NCI-H2196 treated with DMSO at 0.1 percent for 48 hours (cell line): ENCODE measurements around the gene TLN1.
A peak's percentile ranks its signal among the peaks of the same experiment; 100 is the strongest.

ENCODE experiments used
- DNase-seq: peaks from one replicate; lab custom pipeline; 2025; ENCODE audit not compliant: unreplicated experiment; lab: John Stamatoyannopoulos, UW

Gene TLN1

GRCh38 chr9:35688558-35689541, 43.1 kb downstream of the TLN1 start:
- DNase-seq = no peak

GRCh38 chr9:35687972-35688557, 43.9 kb downstream of the TLN1 start:
- DNase-seq = no peak

- DNase-seq = no peak
Observed at GRCh38 chr9:35687306-35687705, 44.7 kb downstream of the TLN1 start.

GRCh38 chr9:35686222-35687203, 45.5 kb downstream of the TLN1 start:
- DNase-seq = no peak

DNA sequence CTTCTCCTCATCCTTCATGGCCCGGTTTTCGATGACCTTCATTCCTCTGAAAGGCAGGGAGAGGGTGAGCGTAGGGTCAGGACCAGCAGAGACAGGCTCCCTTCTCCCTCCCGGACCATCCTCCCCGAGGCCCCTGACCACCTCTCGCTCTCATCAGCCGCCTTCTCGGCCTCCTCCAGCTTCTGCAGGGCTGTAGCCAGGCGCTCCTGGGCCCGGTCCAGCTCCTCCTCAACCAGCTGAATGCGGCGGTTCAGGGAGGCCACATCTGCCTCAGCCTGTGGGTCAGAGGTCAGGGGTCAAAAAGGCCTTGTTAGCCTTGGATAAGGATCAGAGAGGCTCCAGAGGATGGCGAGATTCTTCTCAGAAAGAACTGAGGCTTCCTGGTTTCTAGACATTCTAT, 46.5 kb downstream of the TLN1 start:
- DNase-seq = no peak

GRCh38 chr9:35684921-35685320, 47.1 kb downstream of the TLN1 start:
- DNase-seq = no peak

DNA sequence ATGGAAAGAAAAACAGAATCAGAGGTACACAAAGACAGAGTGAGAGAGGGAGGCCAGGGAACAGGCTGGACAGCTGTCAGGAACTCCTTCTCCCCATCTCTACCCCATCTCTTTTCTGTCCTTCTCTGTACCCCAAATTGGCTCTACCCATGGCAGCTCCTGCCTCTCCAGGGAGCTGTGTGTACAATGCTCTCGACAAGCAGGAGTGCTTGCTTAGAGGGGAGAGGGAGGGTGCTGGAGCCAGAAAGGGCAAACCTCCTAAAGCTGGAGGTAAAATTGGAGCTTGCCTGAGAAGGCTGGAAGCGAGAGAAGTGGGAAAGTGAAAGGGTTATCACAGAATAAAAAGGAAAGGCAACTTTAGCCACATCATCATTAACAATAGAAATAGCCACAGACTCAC, 48.7 kb downstream of the TLN1 start:
- no peak for DNase-seq

DNA sequence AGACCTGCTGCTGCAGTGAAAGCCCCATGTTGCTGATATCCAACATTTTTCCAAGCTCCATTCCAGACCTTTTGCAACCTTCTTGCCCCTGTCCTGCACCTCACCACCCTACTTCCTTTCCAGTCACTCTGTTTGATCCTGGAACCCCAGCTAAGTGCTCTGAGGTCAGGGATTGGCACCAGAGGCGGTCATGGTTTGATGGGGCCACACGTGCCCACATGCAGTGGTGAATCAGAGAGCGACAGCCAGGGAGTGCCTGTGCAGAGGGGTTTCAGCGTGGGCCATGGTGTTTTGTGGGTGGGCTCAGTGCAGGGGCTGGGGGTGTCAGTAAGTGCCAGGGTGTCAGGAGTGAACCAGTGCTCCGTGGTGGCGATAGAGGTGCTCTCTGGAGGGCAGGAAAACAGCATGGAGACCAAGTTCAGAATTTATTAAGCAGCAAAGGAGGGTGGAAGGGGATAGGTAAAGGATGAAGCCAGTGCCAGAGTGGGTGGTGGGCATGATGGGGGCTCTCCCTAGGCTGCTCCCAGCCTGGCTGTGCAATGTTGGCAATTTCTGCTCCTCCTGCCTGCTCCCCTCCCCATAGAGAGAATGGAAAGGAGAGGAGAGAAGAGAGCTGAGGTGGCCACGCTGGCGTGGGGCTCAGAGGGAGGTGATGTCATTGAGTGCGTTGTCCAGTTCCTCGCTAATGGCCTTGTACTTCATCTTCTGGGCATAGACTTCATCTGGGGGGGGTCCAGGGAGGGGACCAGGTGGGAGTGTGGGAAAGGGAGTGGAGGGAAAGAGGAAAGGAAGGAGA, 49.3 kb downstream of the TLN1 start:
- no peak for DNase-seq

DNA sequence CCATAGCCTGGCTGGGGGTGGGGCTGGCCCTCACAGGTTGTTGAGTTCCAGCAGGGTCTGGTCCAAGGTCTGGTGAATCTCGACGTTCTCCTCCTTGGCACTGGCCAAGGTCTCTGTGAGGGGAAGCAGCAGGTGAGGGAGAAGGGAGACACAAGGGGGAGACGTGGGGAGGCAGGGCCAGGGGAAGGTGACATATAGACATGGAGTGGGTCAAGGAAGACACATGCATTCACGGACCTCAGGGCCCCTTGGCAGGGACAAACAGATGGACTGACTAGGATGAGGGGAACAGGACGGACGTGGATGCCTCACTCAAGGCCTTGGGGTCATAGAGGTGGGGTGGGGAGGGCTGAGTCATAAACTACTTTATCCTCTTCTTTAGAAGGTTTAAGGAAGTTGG, 49.9 kb downstream of the TLN1 start:
- DNase-seq = no peak

GRCh38 chr9:35681341-35682002, 50.5 kb downstream of the TLN1 start:
- DNase-seq = no peak

DNA sequence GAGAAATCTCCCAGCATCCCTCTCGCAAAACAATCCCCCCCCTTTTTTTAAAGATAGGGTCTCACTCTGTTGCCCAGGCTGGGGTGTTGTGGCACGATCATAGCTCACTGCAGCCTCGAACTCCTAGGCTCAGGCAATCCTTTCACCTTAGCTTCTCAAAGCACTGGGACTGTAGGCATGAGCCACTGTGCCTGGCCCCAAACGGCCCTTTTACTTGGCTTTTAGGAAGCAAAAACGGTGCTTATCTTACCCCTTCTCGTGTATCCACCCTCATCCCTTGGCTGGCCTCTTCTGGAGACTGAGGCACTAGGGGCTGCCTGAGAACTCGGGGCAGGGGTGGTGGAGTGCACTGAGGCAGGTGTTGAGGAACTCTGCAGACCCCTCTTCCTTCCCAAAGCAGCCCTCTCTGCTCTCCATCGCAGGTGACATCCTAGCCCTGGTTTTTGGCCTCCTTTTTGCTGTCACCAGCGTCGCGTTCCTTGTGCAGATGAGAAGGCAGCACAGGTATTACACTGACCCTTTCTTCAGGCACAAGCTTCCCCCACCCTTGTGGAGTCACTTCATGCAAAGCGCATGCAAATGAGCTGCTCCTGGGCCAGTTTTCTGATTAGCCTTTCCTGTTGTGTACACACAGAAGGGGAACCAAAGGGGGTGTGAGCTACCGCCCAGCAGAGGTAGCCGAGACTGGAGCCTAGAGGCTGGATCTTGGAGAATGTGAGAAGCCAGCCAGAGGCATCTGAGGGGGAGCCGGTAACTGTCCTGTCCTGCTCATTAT, 51.5 kb downstream of the TLN1 start:
- no peak for DNase-seq

DNA sequence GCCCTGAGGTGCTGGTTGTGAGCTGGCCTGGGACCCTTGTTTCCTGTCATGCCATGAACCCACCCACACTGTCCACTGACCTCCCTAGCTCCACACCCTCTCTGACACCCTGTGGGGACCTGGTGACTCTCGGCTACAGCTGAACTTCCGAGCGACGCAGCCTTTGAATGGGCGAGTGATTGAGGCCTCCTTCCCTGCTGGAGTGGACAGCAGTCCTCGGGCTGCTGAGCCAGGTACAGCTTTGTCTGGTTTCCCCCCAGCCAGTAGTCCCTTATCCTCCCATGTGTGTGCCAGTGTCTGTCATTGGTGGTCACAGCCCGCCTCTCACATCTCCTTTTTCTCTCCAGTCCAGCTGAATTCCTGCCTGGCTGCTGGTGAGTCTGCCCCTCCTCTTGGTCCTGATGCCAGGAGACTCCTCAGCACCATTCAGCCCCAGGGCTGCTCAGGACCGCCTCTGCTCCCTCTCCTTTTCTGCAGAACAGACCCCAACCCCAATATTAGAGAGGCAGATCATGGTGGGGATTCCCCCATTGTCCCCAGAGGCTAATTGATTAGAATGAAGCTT, 52.1 kb downstream of the TLN1 start:
- DNase-seq = no peak

DNA sequence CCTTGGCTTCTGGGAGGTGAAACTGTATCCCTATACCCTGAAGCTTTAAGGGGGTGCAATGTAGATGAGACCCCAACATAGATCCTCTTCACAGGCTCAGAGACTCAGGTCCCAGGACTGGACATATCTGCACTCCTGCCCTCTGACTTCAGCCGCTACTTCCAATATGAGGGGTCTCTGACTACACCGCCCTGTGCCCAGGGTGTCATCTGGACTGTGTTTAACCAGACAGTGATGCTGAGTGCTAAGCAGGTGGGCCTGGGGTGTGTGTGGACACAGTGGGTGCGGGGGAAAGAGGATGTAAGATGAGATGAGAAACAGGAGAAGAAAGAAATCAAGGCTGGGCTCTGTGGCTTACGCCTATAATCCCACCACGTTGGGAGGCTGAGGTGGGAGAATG, 52.9 kb downstream of the TLN1 start:
- DNase-seq = no peak

DNA sequence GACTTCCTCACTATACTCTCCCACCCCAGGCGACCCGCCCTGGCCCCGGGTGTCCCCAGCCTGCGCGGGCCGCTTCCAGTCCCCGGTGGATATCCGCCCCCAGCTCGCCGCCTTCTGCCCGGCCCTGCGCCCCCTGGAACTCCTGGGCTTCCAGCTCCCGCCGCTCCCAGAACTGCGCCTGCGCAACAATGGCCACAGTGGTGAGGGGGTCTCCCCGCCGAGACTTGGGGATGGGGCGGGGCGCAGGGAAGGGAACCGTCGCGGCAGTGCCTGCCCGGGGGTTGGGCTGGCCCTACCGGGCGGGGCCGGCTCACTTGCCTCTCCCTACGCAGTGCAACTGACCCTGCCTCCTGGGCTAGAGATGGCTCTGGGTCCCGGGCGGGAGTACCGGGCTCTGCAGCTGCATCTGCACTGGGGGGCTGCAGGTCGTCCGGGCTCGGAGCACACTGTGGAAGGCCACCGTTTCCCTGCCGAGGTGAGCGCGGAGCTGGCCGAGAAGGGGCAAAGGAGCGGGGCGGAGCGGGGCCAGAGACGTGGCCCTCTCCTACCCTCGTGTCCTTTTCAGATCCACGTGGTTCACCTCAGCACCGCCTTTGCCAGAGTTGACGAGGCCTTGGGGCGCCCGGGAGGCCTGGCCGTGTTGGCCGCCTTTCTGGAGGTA, 56.1 kb downstream of the TLN1 start:
- DNase-seq = no peak

DNA sequence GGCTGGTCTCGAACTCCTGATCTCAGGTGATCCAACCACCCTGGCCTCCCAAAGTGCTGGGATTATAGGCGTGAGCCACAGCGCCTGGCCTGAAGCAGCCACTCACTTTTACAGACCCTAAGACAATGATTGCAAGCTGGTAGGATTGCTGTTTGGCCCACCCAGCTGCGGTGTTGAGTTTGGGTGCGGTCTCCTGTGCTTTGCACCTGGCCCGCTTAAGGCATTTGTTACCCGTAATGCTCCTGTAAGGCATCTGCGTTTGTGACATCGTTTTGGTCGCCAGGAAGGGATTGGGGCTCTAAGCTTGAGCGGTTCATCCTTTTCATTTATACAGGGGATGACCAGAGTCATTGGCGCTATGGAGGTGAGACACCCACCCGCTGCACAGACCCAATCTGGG, 56.8 kb downstream of the TLN1 start:
- DNase-seq = no peak

GRCh38 chr9:35674025-35674361, 58.0 kb downstream of the TLN1 start:
- no peak for DNase-seq

GRCh38 chr9:35673132-35674024, 58.6 kb downstream of the TLN1 start, which contains the start of gene CA9:
Gene CA9 (plus strand): TSS chr9:35673928. CDS start chr9:35673960, 32 bp downstream.
- DNase-seq = peak; percentile 66
